ENCODE measurements around the gene AUTS2. TPM values are rescaled to one million over a fixed set of nuclear protein-coding genes. Genes with fewer than 3 reads are reported as not detected.

The AUTS2 gene
- total and polyA plus RNA-seq, 10 of the 15 experiments (the other 5 are each of a cell fraction or from before 2014, with no cell fraction given): 6.4 to 55.6 (median 21.6) TPM

GRCh38 chr7:70761711-70762328, 1163.5 kb downstream of the AUTS2 start (continued):
- TF ChIP-seq MAX (IDR thresholded peaks at IDR 0.05; ENCODE audit: low read depth, low read length): no peak
- TF ChIP-seq TCF3 (IDR thresholded peaks at IDR 0.05; ENCODE audit: borderline replicate concordance, insufficient read depth, low read depth, low read length): no peak
- TF ChIP-seq ASH2L (IDR thresholded peaks at IDR 0.05; ENCODE audit: borderline replicate concordance, low read depth): 0 out of 2 replicates have a peak, but pooled peaks have one; percentile 16
- peak; percentile 99 for TF ChIP-seq MEF2B (IDR thresholded peaks at IDR 0.05; ENCODE audit: partially characterized antibody, poor library complexity, severe bottlenecking)
- TF ChIP-seq PML (IDR thresholded peaks at IDR 0.05; ENCODE audit: low read length): no peak; the same call in 1 of the 2 replicates
- TF ChIP-seq LARP7 (IDR thresholded peaks at IDR 0.05): no peak
- no peak for TF ChIP-seq CHD1 (IDR thresholded peaks at IDR 0.05; ENCODE audit: low read depth, low read length)
- TF ChIP-seq IRF3 (IDR thresholded peaks at IDR 0.05): no peak
- TF ChIP-seq RFX5 (IDR thresholded peaks at IDR 0.05; ENCODE audit: low read depth, low read length): no peak
- peak; percentile 83 for TF ChIP-seq CUX1 (IDR thresholded peaks at IDR 0.05; ENCODE audit: insufficient replicate concordance, low read depth, low read length)
- TF ChIP-seq, protein P1, sequence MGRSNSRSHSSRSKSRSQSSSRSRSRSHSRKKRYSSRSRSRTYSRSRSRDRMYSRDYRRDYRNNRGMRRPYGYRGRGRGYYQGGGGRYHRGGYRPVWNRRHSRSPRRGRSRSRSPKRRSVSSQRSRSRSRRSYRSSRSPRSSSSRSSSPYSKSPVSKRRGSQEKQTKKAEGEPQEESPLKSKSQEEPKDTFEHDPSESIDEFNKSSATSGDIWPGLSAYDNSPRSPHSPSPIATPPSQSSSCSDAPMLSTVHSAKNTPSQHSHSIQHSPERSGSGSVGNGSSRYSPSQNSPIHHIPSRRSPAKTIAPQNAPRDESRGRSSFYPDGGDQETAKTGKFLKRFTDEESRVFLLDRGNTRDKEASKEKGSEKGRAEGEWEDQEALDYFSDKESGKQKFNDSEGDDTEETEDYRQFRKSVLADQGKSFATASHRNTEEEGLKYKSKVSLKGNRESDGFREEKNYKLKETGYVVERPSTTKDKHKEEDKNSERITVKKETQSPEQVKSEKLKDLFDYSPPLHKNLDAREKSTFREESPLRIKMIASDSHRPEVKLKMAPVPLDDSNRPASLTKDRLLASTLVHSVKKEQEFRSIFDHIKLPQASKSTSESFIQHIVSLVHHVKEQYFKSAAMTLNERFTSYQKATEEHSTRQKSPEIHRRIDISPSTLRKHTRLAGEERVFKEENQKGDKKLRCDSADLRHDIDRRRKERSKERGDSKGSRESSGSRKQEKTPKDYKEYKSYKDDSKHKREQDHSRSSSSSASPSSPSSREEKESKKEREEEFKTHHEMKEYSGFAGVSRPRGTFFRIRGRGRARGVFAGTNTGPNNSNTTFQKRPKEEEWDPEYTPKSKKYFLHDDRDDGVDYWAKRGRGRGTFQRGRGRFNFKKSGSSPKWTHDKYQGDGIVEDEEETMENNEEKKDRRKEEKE (IDR thresholded peaks at IDR 0.05): no peak
- TF ChIP-seq EED (IDR thresholded peaks at IDR 0.05; ENCODE audit: low read depth): peak; percentile 97
- TF ChIP-seq, protein P2, sequence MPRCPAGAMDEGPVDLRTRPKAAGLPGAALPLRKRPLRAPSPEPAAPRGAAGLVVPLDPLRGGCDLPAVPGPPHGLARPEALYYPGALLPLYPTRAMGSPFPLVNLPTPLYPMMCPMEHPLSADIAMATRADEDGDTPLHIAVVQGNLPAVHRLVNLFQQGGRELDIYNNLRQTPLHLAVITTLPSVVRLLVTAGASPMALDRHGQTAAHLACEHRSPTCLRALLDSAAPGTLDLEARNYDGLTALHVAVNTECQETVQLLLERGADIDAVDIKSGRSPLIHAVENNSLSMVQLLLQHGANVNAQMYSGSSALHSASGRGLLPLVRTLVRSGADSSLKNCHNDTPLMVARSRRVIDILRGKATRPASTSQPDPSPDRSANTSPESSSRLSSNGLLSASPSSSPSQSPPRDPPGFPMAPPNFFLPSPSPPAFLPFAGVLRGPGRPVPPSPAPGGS (IDR thresholded peaks at IDR 0.05; ENCODE audit: borderline replicate concordance, insufficient read depth, low read depth, low read length, poor library complexity, severe bottlenecking): peak; percentile 83
- peak; percentile 86 for TF ChIP-seq MTA2 (IDR thresholded peaks at IDR 0.05; ENCODE audit: low read depth)

Data from GM12878 (cell line).